ENCODE measurements around the gene DPYSL5. TPM values are rescaled to one million over a fixed set of nuclear protein-coding genes. Genes with fewer than 3 reads are reported as not detected.

DPYSL5 gene
- total RNA-seq, 2 donors from 2014 or later: 3.1 to 3.5 TPM

GRCh38 chr2:26874514-26874913 lies 26.6 kb downstream of the DPYSL5 start:
- peaks cover 10% of the 10 kb centered on the region for H3K27me3 ChIP-seq (ENCODE audit: control insufficient read depth, insufficient read depth, low read length, poor library complexity, severe bottlenecking)
- H3K4me3 ChIP-seq (ENCODE audit: low read length): no peak overlapping the region
- H3K27ac ChIP-seq (ENCODE audit: low read depth, low read length): no peak overlapping the region
- H3K36me3 Mint-ChIP-seq (ENCODE audit: low read depth): no peaks in the 10 kb centered on the region
- no peaks in the 10 kb centered on the region for H3K4me1 Mint-ChIP-seq
- 100% methylated on average over 1 of the region's 2 CpGs; no CpG with 5 or more reads in 1 of the 2 experiments for WGBS, 2 experiments (ENCODE audit: insufficient coverage in 1 of 2, insufficient read length in 1 of 2)
- no peaks in the 10 kb centered on the region for H3K4me1 ChIP-seq (ENCODE audit: control insufficient read depth, insufficient read depth, low read length)
- H3K36me3 ChIP-seq (ENCODE audit: control insufficient read depth, insufficient read depth, low read length): no peaks in the 10 kb centered on the region
- H3K9ac ChIP-seq (ENCODE audit: extremely low read depth, low read length, poor library complexity, severe bottlenecking): no peak overlapping the region
- H3K27me3 Mint-ChIP-seq (ENCODE audit: insufficient read depth): peaks cover 38% of the 10 kb centered on the region
- no peaks in the 10 kb centered on the region for H3K9me3 Mint-ChIP-seq
- no peak for DNase-seq
- no peak for TF ChIP-seq CTCF (conservative IDR thresholded peaks at IDR 0.05)
- H3K9me3 ChIP-seq (ENCODE audit: control insufficient read depth, low read length): no peaks in the 10 kb centered on the region
- no peak overlapping the region for H3K4me3 Mint-ChIP-seq
- H3K27ac Mint-ChIP-seq: no peak overlapping the region

GRCh38 chr2:26875065-26875634 lies 27.2 kb downstream of the DPYSL5 start:
- no peaks in the 10 kb centered on the region for H3K36me3 ChIP-seq (ENCODE audit: control insufficient read depth, insufficient read depth, low read length)
- no peak for DNase-seq
- H3K4me1 Mint-ChIP-seq: no peaks in the 10 kb centered on the region
- H3K4me3 ChIP-seq (ENCODE audit: low read length): no peak overlapping the region
- no peaks in the 10 kb centered on the region for H3K9me3 ChIP-seq (ENCODE audit: control insufficient read depth, low read length)
- no peak overlapping the region for H3K4me3 Mint-ChIP-seq
- no peak for TF ChIP-seq CTCF (conservative IDR thresholded peaks at IDR 0.05)
- H3K9ac ChIP-seq (ENCODE audit: extremely low read depth, low read length, poor library complexity, severe bottlenecking): no peak overlapping the region
- no peaks in the 10 kb centered on the region for H3K4me1 ChIP-seq (ENCODE audit: control insufficient read depth, insufficient read depth, low read length)
- H3K27me3 Mint-ChIP-seq (ENCODE audit: insufficient read depth): peaks cover 34% of the 10 kb centered on the region
- no peaks in the 10 kb centered on the region for H3K36me3 Mint-ChIP-seq (ENCODE audit: low read depth)
- H3K27ac ChIP-seq (ENCODE audit: low read depth, low read length): no peak overlapping the region
- H3K27me3 ChIP-seq (ENCODE audit: control insufficient read depth, insufficient read depth, low read length, poor library complexity, severe bottlenecking): peaks cover 10% of the 10 kb centered on the region
- 90 to 94% methylated on average over 4 of the region's 4 CpGs for WGBS, 2 experiments (ENCODE audit: insufficient coverage in 1 of 2, insufficient read length in 1 of 2)
- H3K27ac Mint-ChIP-seq: no peak overlapping the region
- H3K9me3 Mint-ChIP-seq: no peaks in the 10 kb centered on the region

GRCh38 chr2:26875808-26876207 lies 27.9 kb downstream of the DPYSL5 start:
- Mint-ChIP-seq H3K36me3 (ENCODE audit: low read depth) (no peaks in the 10 kb centered on the region), H3K4me3 (no peak overlapping the region), H3K27ac (no peak overlapping the region), H3K27me3 (ENCODE audit: insufficient read depth) (peaks cover 35% of the 10 kb centered on the region), H3K9me3 (no peaks in the 10 kb centered on the region), H3K4me1 (no peaks in the 10 kb centered on the region)
- Histone ChIP-seq H3K4me1 (ENCODE audit: control insufficient read depth, insufficient read depth, low read length) (no peaks in the 10 kb centered on the region), H3K9ac (ENCODE audit: extremely low read depth, low read length, poor library complexity, severe bottlenecking) (no peak overlapping the region), H3K27ac (ENCODE audit: low read depth, low read length) (no peak overlapping the region), H3K4me3 (ENCODE audit: low read length) (no peak overlapping the region), H3K27me3 (ENCODE audit: control insufficient read depth, insufficient read depth, low read length, poor library complexity, severe bottlenecking) (peaks cover 10% of the 10 kb centered on the region), H3K36me3 (ENCODE audit: control insufficient read depth, insufficient read depth, low read length) (no peaks in the 10 kb centered on the region), H3K9me3 (ENCODE audit: control insufficient read depth, low read length) (no peaks in the 10 kb centered on the region)
- no peak for DNase-seq
- no peak for TF ChIP-seq CTCF (conservative IDR thresholded peaks at IDR 0.05)
- WGBS, 2 experiments (ENCODE audit: insufficient coverage in 1 of 2, insufficient read length in 1 of 2): 82% methylated on average over 3 of the region's 3 CpGs; no CpG with 5 or more reads in 1 of the 2 experiments
